HepG2 (cell line): Measurements from ENCODE around the gene TBC1D2B. TPM values are rescaled to one million over a fixed set of nuclear protein-coding genes. Genes with fewer than 3 reads are reported as not detected.
A peak's percentile ranks its signal among the peaks of the same experiment; 100 is the strongest.

ENCODE experiments used
- ATF1 ChIP-seq: IDR thresholded peaks from 2 replicates; pipeline ENCODE4 v1.6.1; 2016; ENCODE audit warnings: mild to moderate bottlenecking, control low read depth
- FOSL1 ChIP-seq: sonication (generic); formaldehyde crosslinking; IDR thresholded peaks from 2 replicates; pipeline ENCODE4 v1.9.0; 2021; ENCODE audit warnings: missing genetic modification reagents, borderline replicate concordance
- GZF1 ChIP-seq: sonication (generic); formaldehyde crosslinking; IDR thresholded peaks from 2 replicates; pipeline ENCODE4 v1.5.1; 2020; ENCODE audit warnings: mild to moderate bottlenecking, missing genetic modification reagents
- HOXA5 ChIP-seq: sonication (generic); formaldehyde crosslinking; IDR thresholded peaks from 2 replicates; pipeline ENCODE4 v1.4.0; 2020; ENCODE audit warnings: missing genetic modification reagents
- HOXA9 ChIP-seq: sonication (generic); formaldehyde crosslinking; IDR thresholded peaks from 2 replicates; pipeline ENCODE4 v1.8.1; 2022; ENCODE audit warnings: missing genetic modification reagents, mild to moderate bottlenecking, moderate library complexity, borderline replicate concordance
- MAF1 ChIP-seq: sonication (generic); formaldehyde crosslinking; IDR thresholded peaks from 2 replicates; pipeline ENCODE4 v1.5.0; 2020; ENCODE audit warnings: missing genetic modification reagents, borderline replicate concordance
- MAZ ChIP-seq, 2 experiments: sonication (generic) in 1 of 2; formaldehyde crosslinking in 1 of 2; IDR thresholded peaks; 2 replicates each; pipeline versions ENCODE4 v1.5.0 to v1.6.1; 2012 to 2020; ENCODE audit warnings: low read depth in 2 of 2, mild to moderate bottlenecking in 2 of 2, borderline replicate concordance in 1 of 2, improper control_type of control experiment in 1 of 2, low read length in 1 of 2, missing genetic modification reagents in 1 of 2, moderate library complexity in 1 of 2
- NPAS2 ChIP-seq: sonication (generic); formaldehyde crosslinking; IDR thresholded peaks from 2 replicates; pipeline ENCODE4 v1.8.0; 2022; ENCODE audit warnings: mild to moderate bottlenecking, missing genetic modification reagents, borderline replicate concordance
- NR2C2 ChIP-seq: sonication (generic); formaldehyde crosslinking; IDR thresholded peaks from 2 replicates; pipeline ENCODE4 v1.4.0; 2020; ENCODE audit warnings: missing genetic modification reagents, mild to moderate bottlenecking, moderate library complexity, borderline replicate concordance
- RAD21 ChIP-seq: fragments of 450-650 bp; formaldehyde crosslinking; IDR thresholded peaks from 2 replicates; pipeline ENCODE4 v1.5.0; 2020; ENCODE audit warnings: mild to moderate bottlenecking
- ZBTB39 ChIP-seq: sonication (generic); formaldehyde crosslinking; IDR thresholded peaks from 2 replicates; pipeline ENCODE4 v1.5.0; 2020; ENCODE audit warnings: missing genetic modification reagents
- ZFP1 ChIP-seq: IDR thresholded peaks from 2 replicates; pipeline ENCODE4 v1.6.1; 2016
- ZHX1 ChIP-seq: sonication (generic); formaldehyde crosslinking; IDR thresholded peaks from 2 replicates; pipeline ENCODE4 v1.8.1; 2022; ENCODE audit warnings: low read depth, mild to moderate bottlenecking, missing genetic modification reagents
- ZNF143 ChIP-seq: sonication (generic); formaldehyde crosslinking; IDR thresholded peaks from 2 replicates; pipeline ENCODE4 v1.4.0; 2020; ENCODE audit warnings: missing genetic modification reagents
- ZNF18 ChIP-seq: sonication (generic); formaldehyde crosslinking; IDR thresholded peaks from 2 replicates; pipeline ENCODE4 v1.8.0; 2022; ENCODE audit warnings: mild to moderate bottlenecking, missing genetic modification reagents; ENCODE audit not compliant: insufficient replicate concordance
- ZNF274 ChIP-seq: sonication (generic); formaldehyde crosslinking; IDR thresholded peaks from 2 replicates; pipeline ENCODE4 v1.5.1; 2020; ENCODE audit warnings: mild to moderate bottlenecking, missing genetic modification reagents
- ZNF3 ChIP-seq: IDR thresholded peaks from 2 replicates; pipeline ENCODE4 v1.7.0; 2017; ENCODE audit warnings: inconsistent platforms
- ZNF501 ChIP-seq: sonication (generic); formaldehyde crosslinking; IDR thresholded peaks from 2 replicates; pipeline ENCODE4 v1.5.1; 2020; ENCODE audit warnings: mild to moderate bottlenecking, moderate library complexity, missing genetic modification reagents
- ZNF777 ChIP-seq: sonication (generic); formaldehyde crosslinking; IDR thresholded peaks from 2 replicates; pipeline ENCODE4 v1.4.0; 2020; ENCODE audit warnings: missing genetic modification reagents
- ZNF792 ChIP-seq: IDR thresholded peaks from 2 replicates; pipeline ENCODE4 v1.6.1; 2016
- ZSCAN29 ChIP-seq: sonication (generic); formaldehyde crosslinking; conservative IDR thresholded peaks from 2 replicates; pipeline ENCODE4 v1.4.0; 2020; ENCODE audit warnings: mild to moderate bottlenecking, missing genetic modification reagents
- polyA plus RNA-seq, 8 experiments: library from polyadenylated mRNA; depleted of rRNA in 3 of 8; stranded (reverse) in 7 of 8; unstranded in 1 of 8; fragments of >200 nt; fragmentation: Illumina TruSeq in 4 of 8; extraction: Trizol in 4 of 8; gene quantifications; 2 replicates each; pipeline versions ENCODE4 v1.2.1 to v1.2.3, GENCODE V29; 2011 to 2016; ENCODE audit warnings: low read depth in 4 of 8, missing spikeins in 1 of 8, mixed read lengths in 1 of 8; ENCODE audit not compliant: insufficient read depth in 1 of 8
- total RNA-seq, 5 experiments: library from RNA; depleted of rRNA; stranded (reverse); fragments of >200 nt; fragmentation: Illumina TruSeq; extraction: Trizol; gene quantifications; 2 replicates each; pipeline ENCODE4 v1.2.3, GENCODE V29; 2016; ENCODE audit warnings: low read depth in 1 of 5

TBC1D2B gene
- total and polyA plus RNA-seq, 2 of the 13 experiments (the other 11 are each of a cell fraction or from before 2014, with no cell fraction given), result 10.1 to 14.4 TPM

- TF ChIP-seq GZF1 (CRISPR knock-in tag), result 0 out of 2 replicates have a peak, but pooled peaks have one; percentile 66
- TF ChIP-seq ZNF274 (CRISPR knock-in tag), result no peak
- TF ChIP-seq ZSCAN29, result no peak
- TF ChIP-seq FOSL1 (CRISPR knock-in tag), result no peak
- TF ChIP-seq ZNF3, result no peak
- TF ChIP-seq ZBTB39 (CRISPR knock-in tag), result no peak
- TF ChIP-seq MAZ (IDR thresholded peaks at IDR 0.05; ENCODE audit: borderline replicate concordance, low read depth, low read length), result no peak
- TF ChIP-seq MAZ (CRISPR knock-in tag; IDR thresholded peaks at IDR 0.05; ENCODE audit: low read depth), result peak; percentile 20; the same call in 1 of the 2 replicates
- no peak for TF ChIP-seq ZFP1 (CRISPR knock-in tag)
- TF ChIP-seq HOXA5 (CRISPR knock-in tag), result no peak
- TF ChIP-seq HOXA9 (CRISPR knock-in tag), result no peak
- no peak for TF ChIP-seq RAD21 (CRISPR knock-in tag)
- TF ChIP-seq ZNF501 (CRISPR knock-in tag), result no peak
- TF ChIP-seq MAF1, result no peak
- no peak for TF ChIP-seq NR2C2 (CRISPR knock-in tag)
- no peak for TF ChIP-seq ZNF792
- no peak for TF ChIP-seq ZHX1 (CRISPR knock-in tag)
- TF ChIP-seq ATF1, result peak; percentile 16; the same call in 1 of the 2 replicates
- TF ChIP-seq ZNF18 (CRISPR knock-in tag), result no peak
- TF ChIP-seq NPAS2, result no peak
- no peak for TF ChIP-seq ZNF777 (CRISPR knock-in tag)
- TF ChIP-seq ZNF143 (CRISPR knock-in tag), result peak; percentile 61
Observed at GRCh38 chr15:78035861-78036476, 41.5 kb downstream of the TBC1D2B start (continued).
